ENCODE results near the gene ORM1.

DNA sequence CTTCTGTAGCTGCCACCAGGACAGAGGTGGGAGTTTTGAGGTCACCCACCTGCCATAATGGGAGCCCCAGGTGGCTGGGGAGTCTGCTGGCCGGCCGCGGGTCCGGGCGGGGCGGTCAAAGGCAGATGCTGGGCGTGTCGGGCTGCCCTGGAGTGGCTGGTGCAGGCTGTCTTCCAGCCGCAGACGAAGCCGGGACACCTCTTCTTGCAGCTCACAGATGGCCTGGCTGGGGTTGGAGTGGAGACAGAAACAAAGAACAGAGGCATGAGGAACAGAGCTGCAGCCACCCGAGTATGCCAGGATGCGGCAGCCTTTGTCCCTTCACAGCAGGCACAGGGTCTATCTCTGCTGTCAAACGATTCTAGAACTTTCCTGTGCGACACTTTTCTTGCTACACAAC is 24.8 kb downstream of the ORM1 start:
- TF ChIP-seq EZH2 (optimal IDR thresholded peaks at IDR 0.05; ENCODE audit: low read depth, low read length) = no peak
- no peak for TF ChIP-seq EZH2phosphoT487 (IDR thresholded peaks at IDR 0.05; ENCODE audit: low read length)
